Measurements from ENCODE around the gene FASN. TPM values are rescaled to one million over a fixed set of nuclear protein-coding genes. Genes with fewer than 3 reads are reported as not detected.

Gene FASN
- total and polyA plus RNA-seq, 2 of the 13 experiments (the other 11 are each of a cell fraction or from before 2014, with no cell fraction given): 51.7 to 101 TPM

DNA sequence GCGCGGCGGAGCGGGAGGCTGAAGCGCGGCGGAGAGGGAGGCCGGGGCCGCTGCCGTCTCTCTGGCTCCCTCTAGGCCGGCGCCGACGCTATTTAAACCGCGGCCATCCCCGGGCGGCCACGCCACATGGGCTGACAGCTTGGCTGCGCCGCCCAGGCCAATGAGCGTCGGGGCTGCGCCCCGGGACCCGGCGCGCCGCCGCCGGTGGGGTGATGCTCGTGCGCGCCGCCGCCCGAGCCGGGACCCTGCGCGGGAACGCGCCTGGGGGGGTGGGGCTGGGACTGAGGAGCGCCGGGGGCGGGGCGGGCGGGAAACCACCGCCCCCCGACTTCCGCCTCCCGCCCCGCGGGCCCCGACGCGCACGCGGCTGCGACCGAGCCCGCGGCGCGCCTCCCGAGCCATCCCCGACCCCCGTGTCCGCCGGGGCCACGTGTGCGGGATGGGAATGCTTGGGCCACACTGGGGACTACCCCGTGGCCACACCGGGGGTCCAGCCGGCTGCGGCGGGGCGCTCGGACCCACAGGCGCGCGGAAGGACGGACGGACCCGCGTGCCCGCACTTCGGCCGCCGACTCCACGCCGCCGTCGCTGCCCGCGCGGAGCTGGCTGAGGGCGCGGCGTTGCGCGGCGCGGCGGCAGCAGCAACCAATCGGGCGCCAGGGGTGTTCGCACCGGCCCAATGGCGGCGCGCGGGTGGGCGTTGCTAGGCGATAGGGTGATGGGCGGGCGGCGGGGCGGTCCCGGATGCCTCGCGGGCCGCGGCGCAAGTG, at the start of gene FASN (continued):
- TF ChIP-seq ZNF44 (CRISPR knock-in tag; IDR thresholded peaks at IDR 0.05): no peak
- TF ChIP-seq KDM3A (CRISPR knock-in tag; IDR thresholded peaks at IDR 0.05; ENCODE audit: low read depth): no peak
- TF ChIP-seq, protein P1, sequence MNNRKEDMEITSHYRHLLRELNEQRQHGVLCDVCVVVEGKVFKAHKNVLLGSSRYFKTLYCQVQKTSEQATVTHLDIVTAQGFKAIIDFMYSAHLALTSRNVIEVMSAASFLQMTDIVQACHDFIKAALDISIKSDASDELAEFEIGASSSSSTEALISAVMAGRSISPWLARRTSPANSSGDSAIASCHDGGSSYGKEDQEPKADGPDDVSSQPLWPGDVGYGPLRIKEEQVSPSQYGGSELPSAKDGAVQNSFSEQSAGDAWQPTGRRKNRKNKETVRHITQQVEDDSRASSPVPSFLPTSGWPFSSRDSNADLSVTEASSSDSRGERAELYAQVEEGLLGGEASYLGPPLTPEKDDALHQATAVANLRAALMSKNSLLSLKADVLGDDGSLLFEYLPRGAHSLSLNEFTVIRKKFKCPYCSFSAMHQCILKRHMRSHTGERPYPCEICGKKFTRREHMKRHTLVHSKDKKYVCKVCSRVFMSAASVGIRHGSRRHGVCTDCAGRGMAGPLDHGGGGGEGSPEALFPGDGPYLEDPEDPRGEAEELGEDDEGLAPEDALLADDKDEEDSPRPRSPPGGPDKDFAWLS (CRISPR knock-in tag; IDR thresholded peaks at IDR 0.05; ENCODE audit: borderline replicate concordance): no peak
- no peak for TF ChIP-seq SYNCRIP (IDR thresholded peaks at IDR 0.05; ENCODE audit: insufficient read depth, low read depth, low read length)
- no peak for TF ChIP-seq ZMYM2 (CRISPR knock-in tag; IDR thresholded peaks at IDR 0.05)
- TF ChIP-seq, protein P2, sequence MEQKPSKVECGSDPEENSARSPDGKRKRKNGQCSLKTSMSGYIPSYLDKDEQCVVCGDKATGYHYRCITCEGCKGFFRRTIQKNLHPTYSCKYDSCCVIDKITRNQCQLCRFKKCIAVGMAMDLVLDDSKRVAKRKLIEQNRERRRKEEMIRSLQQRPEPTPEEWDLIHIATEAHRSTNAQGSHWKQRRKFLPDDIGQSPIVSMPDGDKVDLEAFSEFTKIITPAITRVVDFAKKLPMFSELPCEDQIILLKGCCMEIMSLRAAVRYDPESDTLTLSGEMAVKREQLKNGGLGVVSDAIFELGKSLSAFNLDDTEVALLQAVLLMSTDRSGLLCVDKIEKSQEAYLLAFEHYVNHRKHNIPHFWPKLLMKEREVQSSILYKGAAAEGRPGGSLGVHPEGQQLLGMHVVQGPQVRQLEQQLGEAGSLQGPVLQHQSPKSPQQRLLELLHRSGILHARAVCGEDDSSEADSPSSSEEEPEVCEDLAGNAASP (CRISPR knock-in tag; IDR thresholded peaks at IDR 0.05; ENCODE audit: borderline replicate concordance): 0 out of 2 replicates have a peak, but pooled peaks have one; percentile 36
- no peak for TF ChIP-seq ZFP41 (CRISPR knock-in tag; IDR thresholded peaks at IDR 0.05; ENCODE audit: borderline replicate concordance)
- TF ChIP-seq, protein P3, sequence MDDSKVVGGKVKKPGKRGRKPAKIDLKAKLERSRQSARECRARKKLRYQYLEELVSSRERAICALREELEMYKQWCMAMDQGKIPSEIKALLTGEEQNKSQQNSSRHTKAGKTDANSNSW (CRISPR knock-in tag; IDR thresholded peaks at IDR 0.05; ENCODE audit: borderline replicate concordance): no peak
- no peak for TF ChIP-seq MED13 (CRISPR knock-in tag; IDR thresholded peaks at IDR 0.05)
- TF ChIP-seq ZBTB1 (CRISPR knock-in tag; IDR thresholded peaks at IDR 0.05; ENCODE audit: borderline replicate concordance): no peak
- TF ChIP-seq ZBTB7B (CRISPR knock-in tag; IDR thresholded peaks at IDR 0.05): peak; percentile 50
- TF ChIP-seq RARA (CRISPR knock-in tag; IDR thresholded peaks at IDR 0.05): peak; percentile 32
- TF ChIP-seq HES4 (CRISPR knock-in tag; IDR thresholded peaks at IDR 0.05; ENCODE audit: borderline replicate concordance): peak; percentile 23; the same call in 1 of the 2 replicates
- TF ChIP-seq, protein P4, sequence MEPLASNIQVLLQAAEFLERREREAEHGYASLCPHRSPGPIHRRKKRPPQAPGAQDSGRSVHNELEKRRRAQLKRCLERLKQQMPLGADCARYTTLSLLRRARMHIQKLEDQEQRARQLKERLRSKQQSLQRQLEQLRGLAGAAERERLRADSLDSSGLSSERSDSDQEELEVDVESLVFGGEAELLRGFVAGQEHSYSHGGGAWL (CRISPR knock-in tag; IDR thresholded peaks at IDR 0.05): peak; percentile 92
- TF ChIP-seq, protein P5, sequence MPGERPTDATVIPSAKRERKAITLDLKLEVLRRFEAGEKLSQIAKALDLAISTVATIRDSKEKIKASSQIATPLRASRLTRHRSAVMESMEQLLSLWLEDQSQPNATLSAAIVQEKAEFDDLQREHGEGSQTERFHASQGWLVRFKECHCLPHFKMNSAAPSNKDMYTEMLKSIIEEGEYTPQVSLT (CRISPR knock-in tag; IDR thresholded peaks at IDR 0.05; ENCODE audit: borderline replicate concordance, low read depth): no peak
- no peak for TF ChIP-seq ZNF317 (CRISPR knock-in tag; IDR thresholded peaks at IDR 0.05)
- TF ChIP-seq RCOR2 (CRISPR knock-in tag; IDR thresholded peaks at IDR 0.05): no peak
- no peak for TF ChIP-seq SRSF1 (optimal IDR thresholded peaks at IDR 0.05; ENCODE audit: low read depth, low read length)
- 0 out of 2 replicates have a peak, but pooled peaks have one; percentile 11 for TF ChIP-seq SIX1 (CRISPR knock-in tag; IDR thresholded peaks at IDR 0.05; ENCODE audit: borderline replicate concordance)
- TF ChIP-seq, protein P6, sequence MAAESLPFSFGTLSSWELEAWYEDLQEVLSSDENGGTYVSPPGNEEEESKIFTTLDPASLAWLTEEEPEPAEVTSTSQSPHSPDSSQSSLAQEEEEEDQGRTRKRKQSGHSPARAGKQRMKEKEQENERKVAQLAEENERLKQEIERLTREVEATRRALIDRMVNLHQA (CRISPR knock-in tag; IDR thresholded peaks at IDR 0.05): no peak
- TF ChIP-seq HDAC6 (IDR thresholded peaks at IDR 0.05; ENCODE audit: low read depth, low read length): no peak
- TF ChIP-seq, protein P7, sequence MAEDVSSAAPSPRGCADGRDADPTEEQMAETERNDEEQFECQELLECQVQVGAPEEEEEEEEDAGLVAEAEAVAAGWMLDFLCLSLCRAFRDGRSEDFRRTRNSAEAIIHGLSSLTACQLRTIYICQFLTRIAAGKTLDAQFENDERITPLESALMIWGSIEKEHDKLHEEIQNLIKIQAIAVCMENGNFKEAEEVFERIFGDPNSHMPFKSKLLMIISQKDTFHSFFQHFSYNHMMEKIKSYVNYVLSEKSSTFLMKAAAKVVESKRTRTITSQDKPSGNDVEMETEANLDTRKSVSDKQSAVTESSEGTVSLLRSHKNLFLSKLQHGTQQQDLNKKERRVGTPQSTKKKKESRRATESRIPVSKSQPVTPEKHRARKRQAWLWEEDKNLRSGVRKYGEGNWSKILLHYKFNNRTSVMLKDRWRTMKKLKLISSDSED (CRISPR knock-in tag; IDR thresholded peaks at IDR 0.05): peak; percentile 80; the same call in 1 of the 2 replicates
- TF ChIP-seq ZNF33B (CRISPR knock-in tag; IDR thresholded peaks at IDR 0.05): peak; percentile 53; the same call in 1 of the 2 replicates
- TF ChIP-seq MAFF (IDR thresholded peaks at IDR 0.05; ENCODE audit: low read depth, low read length): no peak

Data from HepG2 (cell line).